GM19035 (cell line): ENCODE results near the gene MYO1E.
"Not testable (repeated sequence)": the region's sequence is repeated elsewhere in the genome, so short reads cannot be mapped to it uniquely, and the experiment has no call there.

Experiments used
- ATAC-seq: cut with Tn5 transposase; IDR thresholded peaks from one replicate; pipeline ENCODE4 v1.9.1; 2021; ENCODE audit not compliant: unreplicated experiment

The MYO1E gene

GRCh38 chr15:59352189-59352588 is 20.5 kb downstream of the MYO1E start:
- no peak for ATAC-seq

- no peak for ATAC-seq
Observed at GRCh38 chr15:59350421-59350732, 22.3 kb downstream of the MYO1E start.

DNA sequence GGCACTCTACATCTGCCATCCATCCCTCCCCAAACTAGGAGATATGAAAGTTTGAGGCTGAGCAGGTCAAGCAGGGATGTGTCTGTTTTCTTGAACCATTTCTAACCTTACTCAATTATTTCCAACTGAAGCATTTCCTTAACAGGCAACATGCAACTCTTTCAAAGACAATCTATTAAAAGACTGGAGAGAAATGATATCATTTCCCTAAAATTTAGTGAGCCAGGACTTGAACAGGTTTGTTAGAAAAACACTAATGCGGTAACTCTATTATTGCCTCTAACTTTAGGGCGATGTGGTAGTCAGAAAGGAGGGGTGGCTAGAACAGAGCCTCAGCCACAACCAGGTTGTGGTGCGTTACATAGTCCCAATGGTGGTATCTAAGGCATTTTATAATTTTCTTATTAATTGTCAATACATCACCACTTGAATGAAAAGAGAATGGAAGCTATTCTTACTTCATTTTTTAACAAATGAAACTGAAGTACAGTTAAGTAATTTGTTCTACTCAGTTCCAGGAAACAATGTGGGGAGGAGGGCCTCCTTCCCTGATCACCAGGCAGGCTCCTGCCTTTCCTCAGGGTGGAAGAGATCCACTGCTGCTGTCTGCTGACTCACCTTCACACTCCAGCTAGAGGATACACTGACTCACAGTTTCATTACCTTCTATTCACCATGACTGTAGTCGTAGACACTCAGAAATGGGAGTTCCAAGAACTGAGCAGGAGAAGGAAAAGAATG is 22.8 kb downstream of the MYO1E start:
- no peak for ATAC-seq

DNA sequence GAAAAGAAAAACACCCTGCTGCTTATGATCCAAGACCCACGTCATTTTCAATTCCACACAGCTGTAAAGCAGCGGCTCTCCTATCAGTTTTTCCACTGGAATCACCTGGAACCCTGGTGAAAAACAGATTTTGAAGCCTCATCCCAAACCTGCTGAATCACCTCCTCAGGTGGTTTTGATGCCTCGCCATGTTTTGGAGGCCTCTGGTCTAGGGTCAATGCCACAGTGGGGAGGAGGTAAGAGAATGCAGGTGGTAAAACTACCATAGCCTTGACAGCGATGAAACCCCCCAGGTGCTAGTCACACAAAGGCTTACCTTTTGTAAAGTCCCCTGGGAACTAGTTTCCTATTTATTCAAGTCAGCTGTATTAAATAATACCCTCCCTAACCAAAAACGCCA is 24.8 kb downstream of the MYO1E start:
- ATAC-seq: no peak

- no peak for ATAC-seq
Observed at GRCh38 chr15:59346951-59347350, 25.7 kb downstream of the MYO1E start.

- ATAC-seq: no peak
Observed at GRCh38 chr15:59345326-59345725, 27.3 kb downstream of the MYO1E start.

- ATAC-seq: no peak
Observed at GRCh38 chr15:59344311-59344710, 28.4 kb downstream of the MYO1E start.

DNA sequence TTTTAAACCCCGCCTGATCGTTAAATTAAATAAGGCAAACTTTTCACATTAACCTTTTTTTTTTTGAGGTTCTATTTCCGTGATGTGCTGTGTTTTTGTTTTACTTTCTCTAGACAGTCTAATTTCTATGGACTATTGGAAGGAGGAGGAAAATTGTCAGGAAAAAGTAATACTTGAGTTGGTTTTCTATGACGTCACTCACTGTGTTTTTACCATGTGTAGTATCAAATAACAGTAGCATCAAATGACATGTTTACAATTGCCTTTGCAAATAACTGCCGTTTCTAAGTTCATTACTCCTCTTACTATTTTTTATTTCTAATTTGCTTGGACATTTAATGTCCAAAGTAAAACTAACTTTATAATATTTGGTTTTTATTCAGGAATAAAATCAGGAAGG is 32.3 kb downstream of the MYO1E start:
- ATAC-seq: no peak

GRCh38 chr15:59339252-59339672 is 33.4 kb downstream of the MYO1E start:
- no peak for ATAC-seq

DNA sequence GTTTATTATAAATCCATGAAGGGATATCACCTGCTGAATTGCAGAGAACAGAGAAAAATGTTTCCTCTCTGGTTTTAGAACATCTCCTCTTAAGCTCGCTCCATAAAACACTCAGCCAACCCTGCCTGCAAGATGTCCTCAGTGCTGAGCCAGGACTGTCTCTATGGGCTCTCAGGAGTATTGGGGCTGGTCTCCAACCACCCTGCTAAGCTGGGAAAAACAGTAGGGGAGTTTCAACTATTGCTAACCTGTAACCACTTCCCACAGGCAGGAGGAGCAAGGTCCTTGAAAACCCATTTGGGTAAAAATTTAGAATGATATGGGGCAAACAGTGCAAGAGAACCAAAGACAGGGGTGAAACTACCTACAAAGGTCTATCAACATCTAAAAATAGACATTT is 34.3 kb downstream of the MYO1E start:
- ATAC-seq: no peak

GRCh38 chr15:59336725-59337124 is 35.9 kb downstream of the MYO1E start:
- ATAC-seq: not testable (repeated sequence)

DNA sequence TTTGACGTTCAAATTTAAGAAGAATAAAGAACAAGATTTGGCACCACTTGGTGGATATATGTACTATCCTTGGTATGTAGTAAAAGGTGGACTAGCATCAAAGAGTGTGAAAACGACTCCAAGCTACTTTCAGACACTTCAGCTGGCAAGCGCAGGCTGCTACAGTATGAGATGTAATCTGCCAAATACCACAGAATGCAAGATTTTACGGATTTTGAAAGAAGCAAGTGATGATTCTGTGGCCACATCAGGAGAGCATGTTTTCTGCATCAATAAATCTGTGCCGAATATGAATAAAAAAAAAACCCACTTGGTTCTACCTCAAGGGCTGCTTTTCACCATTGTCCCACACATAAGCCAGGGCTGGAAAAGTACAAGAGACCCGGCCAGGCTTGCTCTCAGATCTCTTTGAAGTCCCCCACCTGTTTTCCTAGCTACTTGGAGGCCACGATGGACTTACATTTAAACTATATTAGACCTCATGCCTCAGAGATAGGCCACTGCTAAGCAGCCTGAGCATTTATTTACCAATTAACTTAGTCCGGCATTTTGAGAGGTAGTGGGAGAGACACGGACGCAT is 37.4 kb downstream of the MYO1E start:
- no peak for ATAC-seq

GRCh38 chr15:59334076-59334415 is 38.6 kb downstream of the MYO1E start:
- no peak for ATAC-seq

DNA sequence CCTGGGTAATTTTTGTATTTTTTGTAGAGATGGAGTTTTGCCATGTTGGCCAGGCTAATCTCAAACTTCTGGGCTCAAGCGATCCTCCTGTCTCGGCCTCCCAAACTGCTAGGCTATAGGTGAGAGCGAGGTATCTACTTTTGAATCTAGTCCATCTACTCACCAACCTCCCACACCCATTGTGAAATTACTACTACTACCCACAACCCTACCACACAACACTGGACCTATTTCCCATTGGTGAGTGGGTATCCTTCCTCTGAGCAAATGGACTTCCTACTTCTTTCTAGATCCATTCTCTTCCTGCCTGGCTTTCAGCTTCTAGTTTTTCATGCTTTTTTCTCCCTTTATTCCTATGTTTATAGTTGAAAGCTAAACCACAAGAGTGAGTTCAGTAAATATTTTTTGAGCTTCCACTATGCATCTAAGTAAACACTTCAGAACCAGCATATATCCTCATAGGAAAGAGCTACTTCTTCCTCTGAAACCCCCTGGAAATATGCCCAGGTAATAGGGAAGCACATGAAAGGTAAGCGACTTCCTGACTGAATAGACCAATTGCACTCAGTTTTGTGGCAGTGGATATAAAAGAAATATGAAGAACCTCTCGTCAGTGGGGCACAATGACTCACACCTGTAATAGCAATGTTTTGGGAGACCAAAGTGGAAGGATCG is 39.1 kb downstream of the MYO1E start:
- no peak for ATAC-seq

GRCh38 chr15:59332009-59332408 is 40.7 kb downstream of the MYO1E start:
- ATAC-seq: no peak

DNA sequence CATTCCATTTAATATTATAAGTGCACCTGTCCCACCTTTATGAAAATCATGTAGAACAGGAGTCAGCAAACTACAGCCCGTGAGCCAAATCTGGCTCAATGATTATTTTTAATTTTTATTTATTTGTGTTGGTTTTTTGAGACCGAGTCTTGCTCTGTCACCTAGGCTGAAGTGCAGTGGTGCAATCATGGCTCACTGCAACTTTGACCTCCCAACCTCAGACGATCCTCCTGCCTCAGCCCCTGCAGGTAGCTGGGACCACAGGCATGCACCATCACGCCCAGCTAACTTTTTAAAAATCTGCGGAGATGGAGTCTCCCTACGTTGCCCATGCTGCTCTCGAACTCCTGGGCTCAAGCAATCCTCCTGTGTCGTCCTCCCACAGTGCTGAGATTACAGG is 42.0 kb downstream of the MYO1E start:
- ATAC-seq: no peak

DNA sequence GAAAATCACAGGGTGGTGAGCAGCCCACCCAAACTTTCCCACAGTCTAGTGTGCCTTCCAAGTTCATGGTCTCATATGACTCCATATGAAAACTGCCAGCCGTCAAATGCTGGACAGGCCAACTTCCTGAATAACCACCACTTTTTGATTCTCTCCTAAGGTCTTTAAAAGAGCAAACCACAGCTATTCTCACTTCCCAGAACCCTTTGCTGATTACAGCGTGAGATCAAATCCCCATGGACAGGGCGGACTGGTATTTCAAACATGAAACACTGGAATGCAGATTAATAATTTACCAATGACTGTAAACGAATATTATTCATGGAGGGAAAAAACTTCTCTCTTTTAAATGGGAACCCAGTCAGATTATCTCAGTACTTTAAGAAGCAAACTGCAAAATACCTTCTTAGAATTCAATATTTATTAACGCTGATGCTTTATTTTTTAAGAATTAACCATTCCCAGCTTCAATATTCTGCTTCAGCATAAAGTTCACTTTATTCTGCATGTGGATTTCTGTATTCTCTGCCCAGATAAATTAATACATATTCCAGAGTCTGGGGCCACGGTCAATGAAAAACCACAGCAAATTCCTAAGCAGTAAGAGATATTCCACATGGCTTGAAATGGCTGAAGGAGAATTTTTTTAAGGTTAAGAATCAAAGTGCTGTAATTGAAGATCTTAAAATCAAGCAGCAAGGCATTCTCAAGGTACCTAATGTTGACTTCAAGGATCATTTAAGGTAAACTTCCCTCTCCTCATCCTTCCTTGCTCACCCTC is 42.9 kb downstream of the MYO1E start:
- ATAC-seq: no peak

DNA sequence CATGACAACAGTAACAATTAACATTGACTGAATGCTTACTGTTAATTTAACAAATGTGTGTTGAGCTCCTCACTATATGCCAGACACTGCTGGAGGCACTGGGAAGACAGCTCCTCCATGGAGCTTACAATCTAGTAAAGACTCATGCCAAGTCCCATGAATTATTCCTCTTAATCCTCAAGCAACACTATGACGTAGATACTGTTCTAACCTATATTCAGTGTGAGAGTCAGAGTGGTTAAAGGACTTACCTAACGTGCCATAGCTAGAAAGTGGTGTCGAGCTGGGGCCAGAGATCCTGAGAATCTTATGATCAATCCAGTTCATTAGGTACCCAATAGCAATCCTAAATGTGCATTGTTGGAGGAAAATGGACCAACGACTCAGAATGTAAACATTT is 43.6 kb downstream of the MYO1E start:
- ATAC-seq: no peak

GRCh38 chr15:59327942-59328341 is 44.7 kb downstream of the MYO1E start:
- ATAC-seq: no peak

- no peak for ATAC-seq
Observed at GRCh38 chr15:59326856-59327255, 45.8 kb downstream of the MYO1E start.

- no peak for ATAC-seq
Observed at GRCh38 chr15:59322056-59322759, 50.5 kb downstream of the MYO1E start.
